SK-N-SH treated with all-trans-retinoic acid at 6 μM for 48 hours (cell line): ENCODE measurements around the gene MEI1.

Experiments
- ATAC-seq: fragments of 200-7000 bp; cut with Tn5 transposase; 3 replicates; pipeline ENCODE4 v1.9.1; 2020; ENCODE audit warnings: mild to moderate bottlenecking, moderate library complexity
- ARNTL ChIP-seq: fragments of 450-650 bp; formaldehyde crosslinking; IDR thresholded peaks from 2 replicates; pipeline ENCODE4 v1.5.0; 2020; ENCODE audit warnings: low read depth, mild to moderate bottlenecking, moderate library complexity, borderline replicate concordance
- BACH2 ChIP-seq: fragments of 250-450 bp; sonication (Bioruptor Pico); IDR thresholded peaks from 2 replicates; pipeline ENCODE4 v1.9.0; 2021; ENCODE audit warnings: mild to moderate bottlenecking, borderline replicate concordance
- CSDC2 ChIP-seq: fragments of 250-450 bp; sonication (Bioruptor Pico); IDR thresholded peaks from 2 replicates; pipeline ENCODE4 v1.5.0; 2020; ENCODE audit warnings: mild to moderate bottlenecking, moderate library complexity
- GLIS3 ChIP-seq: fragments of 250-450 bp; sonication (Bioruptor Pico); IDR thresholded peaks from 2 replicates; pipeline ENCODE4 v1.5.0; 2020; ENCODE audit warnings: mild to moderate bottlenecking, moderate library complexity
- ISL1 ChIP-seq: fragments of 250-450 bp; sonication (Bioruptor Pico); IDR thresholded peaks from 2 replicates; pipeline ENCODE4 v2.1.2; 2022; ENCODE audit warnings: mild to moderate bottlenecking, moderate library complexity
- OSR1 ChIP-seq: fragments of 250-450 bp; sonication (Bioruptor Pico); IDR thresholded peaks from 2 replicates; pipeline ENCODE4 v1.8.0; 2022; ENCODE audit warnings: moderate library complexity, mild to moderate bottlenecking, inconsistent platforms
- RARB ChIP-seq: fragments of 250-450 bp; sonication (Bioruptor Pico); IDR thresholded peaks from 2 replicates; pipeline ENCODE4 v1.8.0; 2021; ENCODE audit warnings: mild to moderate bottlenecking, moderate library complexity
- SNAI2 ChIP-seq: fragments of 250-450 bp; sonication (Bioruptor Pico); IDR thresholded peaks from 2 replicates; pipeline ENCODE4 v1.5.0; 2020; ENCODE audit warnings: mild to moderate bottlenecking, moderate library complexity
- TCF4 ChIP-seq: fragments of 250-450 bp; sonication (Bioruptor Pico); IDR thresholded peaks from 2 replicates; pipeline ENCODE4 v1.8.0; 2021; ENCODE audit warnings: mild to moderate bottlenecking, moderate library complexity, borderline replicate concordance
- TOX ChIP-seq: fragments of 250-450 bp; sonication (Bioruptor Pico); IDR thresholded peaks from 2 replicates; pipeline ENCODE4 v1.8.0; 2021; ENCODE audit warnings: mild to moderate bottlenecking, moderate library complexity, borderline replicate concordance
- ZFP3 ChIP-seq: fragments of 250-450 bp; sonication (Bioruptor Pico); IDR thresholded peaks from 2 replicates; pipeline ENCODE4 v1.5.0; 2020; ENCODE audit warnings: mild to moderate bottlenecking, moderate library complexity
- ZFP30 ChIP-seq: fragments of 450-650 bp; formaldehyde crosslinking; IDR thresholded peaks from 2 replicates; pipeline ENCODE4 v1.5.0; 2022; ENCODE audit warnings: mild to moderate bottlenecking, moderate library complexity
- ZNF565 ChIP-seq: fragments of 450-650 bp; formaldehyde crosslinking; conservative IDR thresholded peaks from 2 replicates; pipeline ENCODE4 v1.5.0; 2020; ENCODE audit warnings: low read depth, mild to moderate bottlenecking, moderate library complexity
- ZNF70 ChIP-seq: fragments of 450-650 bp; formaldehyde crosslinking; IDR thresholded peaks from 2 replicates; pipeline ENCODE4 v1.5.0; 2020; ENCODE audit warnings: mild to moderate bottlenecking, moderate library complexity
- ZNF8 ChIP-seq: fragments of 450-650 bp; formaldehyde crosslinking; IDR thresholded peaks from 2 replicates; pipeline ENCODE4 v1.5.0; 2020; ENCODE audit warnings: mild to moderate bottlenecking, moderate library complexity
- TF ChIP-seq, protein P1 (sequence below): fragments of 250-450 bp; sonication (Bioruptor Pico); IDR thresholded peaks from 2 replicates; pipeline ENCODE4 v1.5.0; 2020; ENCODE audit warnings: mild to moderate bottlenecking, moderate library complexity
- TF ChIP-seq, protein P2 (sequence below): fragments of 250-450 bp; sonication (Bioruptor Pico); IDR thresholded peaks from 2 replicates; pipeline ENCODE4 v1.8.0; 2020; ENCODE audit warnings: mild to moderate bottlenecking, moderate library complexity, borderline replicate concordance
- TF ChIP-seq, protein P3 (sequence below): fragments of 250-450 bp; sonication (Bioruptor Pico); IDR thresholded peaks from 2 replicates; pipeline ENCODE4 v1.5.1; 2021; ENCODE audit warnings: mild to moderate bottlenecking, moderate library complexity
- TF ChIP-seq, protein P4 (sequence below): fragments of 250-450 bp; sonication (Bioruptor Pico); IDR thresholded peaks from 2 replicates; pipeline ENCODE4 v1.5.1; 2020; ENCODE audit warnings: low read depth, mild to moderate bottlenecking, moderate library complexity

MEI1 gene

DNA sequence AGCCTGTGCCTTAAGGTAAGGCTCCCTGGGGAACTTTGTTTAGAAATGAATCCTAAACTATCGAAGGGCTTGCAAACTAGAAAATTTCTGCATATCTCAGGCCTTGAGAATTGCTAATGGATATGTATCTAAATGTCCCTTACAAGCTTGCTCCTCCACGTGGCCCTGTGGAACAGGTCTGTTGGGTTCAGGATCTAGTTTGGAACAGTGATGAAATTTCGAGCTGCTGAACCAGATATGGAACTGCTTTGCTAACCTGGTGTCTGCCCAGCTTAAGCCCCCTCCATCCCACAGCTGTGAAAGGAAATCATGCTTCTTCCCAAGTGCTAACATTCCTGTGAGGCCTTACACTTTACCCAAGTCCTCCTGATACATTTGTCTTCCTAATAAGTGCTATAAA, 145.2 kb downstream of the MEI1 start:
- ATAC-seq = no peak
- TF ChIP-seq ZNF565 (CRISPR knock-in tag) (no peak), SNAI2 (no peak), ZNF70 (CRISPR knock-in tag) (no peak), ZFP3 (CRISPR knock-in tag) (no peak), ZFP30 (CRISPR knock-in tag) (no peak), RARB (CRISPR knock-in tag) (no peak), TOX (no peak), TCF4 (CRISPR knock-in tag) (no peak), ARNTL (CRISPR knock-in tag) (no peak), ZNF8 (CRISPR knock-in tag) (no peak), BACH2 (CRISPR knock-in tag) (no peak), ISL1 (CRISPR knock-in tag) (no peak), OSR1 (no peak), CSDC2 (CRISPR knock-in tag) (no peak)
- TF ChIP-seq, protein P1, sequence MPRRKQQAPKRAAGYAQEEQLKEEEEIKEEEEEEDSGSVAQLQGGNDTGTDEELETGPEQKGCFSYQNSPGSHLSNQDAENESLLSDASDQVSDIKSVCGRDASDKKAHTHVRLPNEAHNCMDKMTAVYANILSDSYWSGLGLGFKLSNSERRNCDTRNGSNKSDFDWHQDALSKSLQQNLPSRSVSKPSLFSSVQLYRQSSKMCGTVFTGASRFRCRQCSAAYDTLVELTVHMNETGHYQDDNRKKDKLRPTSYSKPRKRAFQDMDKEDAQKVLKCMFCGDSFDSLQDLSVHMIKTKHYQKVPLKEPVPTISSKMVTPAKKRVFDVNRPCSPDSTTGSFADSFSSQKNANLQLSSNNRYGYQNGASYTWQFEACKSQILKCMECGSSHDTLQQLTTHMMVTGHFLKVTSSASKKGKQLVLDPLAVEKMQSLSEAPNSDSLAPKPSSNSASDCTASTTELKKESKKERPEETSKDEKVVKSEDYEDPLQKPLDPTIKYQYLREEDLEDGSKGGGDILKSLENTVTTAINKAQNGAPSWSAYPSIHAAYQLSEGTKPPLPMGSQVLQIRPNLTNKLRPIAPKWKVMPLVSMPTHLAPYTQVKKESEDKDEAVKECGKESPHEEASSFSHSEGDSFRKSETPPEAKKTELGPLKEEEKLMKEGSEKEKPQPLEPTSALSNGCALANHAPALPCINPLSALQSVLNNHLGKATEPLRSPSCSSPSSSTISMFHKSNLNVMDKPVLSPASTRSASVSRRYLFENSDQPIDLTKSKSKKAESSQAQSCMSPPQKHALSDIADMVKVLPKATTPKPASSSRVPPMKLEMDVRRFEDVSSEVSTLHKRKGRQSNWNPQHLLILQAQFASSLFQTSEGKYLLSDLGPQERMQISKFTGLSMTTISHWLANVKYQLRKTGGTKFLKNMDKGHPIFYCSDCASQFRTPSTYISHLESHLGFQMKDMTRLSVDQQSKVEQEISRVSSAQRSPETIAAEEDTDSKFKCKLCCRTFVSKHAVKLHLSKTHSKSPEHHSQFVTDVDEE = no peak
- TF ChIP-seq, protein P2, sequence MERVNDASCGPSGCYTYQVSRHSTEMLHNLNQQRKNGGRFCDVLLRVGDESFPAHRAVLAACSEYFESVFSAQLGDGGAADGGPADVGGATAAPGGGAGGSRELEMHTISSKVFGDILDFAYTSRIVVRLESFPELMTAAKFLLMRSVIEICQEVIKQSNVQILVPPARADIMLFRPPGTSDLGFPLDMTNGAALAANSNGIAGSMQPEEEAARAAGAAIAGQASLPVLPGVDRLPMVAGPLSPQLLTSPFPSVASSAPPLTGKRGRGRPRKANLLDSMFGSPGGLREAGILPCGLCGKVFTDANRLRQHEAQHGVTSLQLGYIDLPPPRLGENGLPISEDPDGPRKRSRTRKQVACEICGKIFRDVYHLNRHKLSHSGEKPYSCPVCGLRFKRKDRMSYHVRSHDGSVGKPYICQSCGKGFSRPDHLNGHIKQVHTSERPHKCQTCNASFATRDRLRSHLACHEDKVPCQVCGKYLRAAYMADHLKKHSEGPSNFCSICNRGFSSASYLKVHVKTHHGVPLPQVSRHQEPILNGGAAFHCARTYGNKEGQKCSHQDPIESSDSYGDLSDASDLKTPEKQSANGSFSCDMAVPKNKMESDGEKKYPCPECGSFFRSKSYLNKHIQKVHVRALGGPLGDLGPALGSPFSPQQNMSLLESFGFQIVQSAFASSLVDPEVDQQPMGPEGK = no peak
- TF ChIP-seq, protein P3, sequence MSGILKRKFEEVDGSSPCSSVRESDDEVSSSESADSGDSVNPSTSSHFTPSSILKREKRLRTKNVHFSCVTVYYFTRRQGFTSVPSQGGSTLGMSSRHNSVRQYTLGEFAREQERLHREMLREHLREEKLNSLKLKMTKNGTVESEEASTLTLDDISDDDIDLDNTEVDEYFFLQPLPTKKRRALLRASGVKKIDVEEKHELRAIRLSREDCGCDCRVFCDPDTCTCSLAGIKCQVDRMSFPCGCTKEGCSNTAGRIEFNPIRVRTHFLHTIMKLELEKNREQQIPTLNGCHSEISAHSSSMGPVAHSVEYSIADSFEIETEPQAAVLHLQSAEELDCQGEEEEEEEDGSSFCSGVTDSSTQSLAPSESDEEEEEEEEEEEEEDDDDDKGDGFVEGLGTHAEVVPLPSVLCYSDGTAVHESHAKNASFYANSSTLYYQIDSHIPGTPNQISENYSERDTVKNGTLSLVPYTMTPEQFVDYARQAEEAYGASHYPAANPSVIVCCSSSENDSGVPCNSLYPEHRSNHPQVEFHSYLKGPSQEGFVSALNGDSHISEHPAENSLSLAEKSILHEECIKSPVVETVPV = no peak
- TF ChIP-seq, all 23 proteins: peak for 0

DNA sequence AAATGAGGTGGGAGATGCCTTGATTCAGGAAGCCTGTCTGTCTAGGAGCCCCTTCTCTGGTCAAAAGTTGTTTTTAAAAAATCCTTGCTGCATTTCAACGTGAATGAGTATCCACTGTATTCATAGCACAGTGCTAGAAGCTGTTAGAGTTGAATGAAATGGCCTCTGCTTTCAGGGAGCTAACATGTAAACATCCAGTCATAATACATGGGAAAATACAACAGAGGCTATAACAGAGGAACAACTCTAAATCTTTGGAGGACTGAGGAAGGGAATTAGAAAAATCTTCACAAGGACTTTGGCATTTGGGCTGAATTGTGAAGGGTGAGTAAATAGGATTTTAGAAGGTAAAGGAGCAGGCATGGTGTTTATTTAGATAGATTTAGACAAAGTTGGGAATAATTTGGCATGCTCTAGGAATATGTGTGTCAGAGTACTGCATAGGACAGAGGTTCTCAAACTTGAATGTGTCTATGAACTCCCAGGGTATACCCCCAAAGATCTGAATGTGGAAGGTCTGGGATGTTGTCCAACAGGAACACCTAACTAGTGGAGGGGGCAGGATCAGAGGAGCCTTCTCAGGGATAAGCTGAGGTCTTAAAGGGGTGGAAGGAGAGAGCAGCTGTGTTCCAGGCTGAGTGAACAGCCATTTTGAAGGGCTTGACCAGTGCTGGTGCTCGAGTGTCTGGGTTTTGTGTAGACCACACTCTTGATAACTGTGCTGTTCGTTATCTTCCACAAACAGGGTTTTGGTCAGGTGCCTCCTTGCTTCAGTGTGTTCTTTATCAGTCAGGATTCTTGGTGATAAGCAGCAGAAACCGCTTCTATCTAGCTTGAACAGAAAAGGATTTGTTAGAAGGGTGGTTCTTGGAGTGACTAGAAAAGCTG, 146.3 kb downstream of the MEI1 start:
- no peak for ATAC-seq
- no peak for TF ChIP-seq TOX
- TF ChIP-seq ZNF70 (CRISPR knock-in tag) = no peak
- TF ChIP-seq ZFP30 (CRISPR knock-in tag) = no peak
- no peak for TF ChIP-seq BACH2 (CRISPR knock-in tag)
- TF ChIP-seq CSDC2 (CRISPR knock-in tag) = no peak
- TF ChIP-seq, protein P4, sequence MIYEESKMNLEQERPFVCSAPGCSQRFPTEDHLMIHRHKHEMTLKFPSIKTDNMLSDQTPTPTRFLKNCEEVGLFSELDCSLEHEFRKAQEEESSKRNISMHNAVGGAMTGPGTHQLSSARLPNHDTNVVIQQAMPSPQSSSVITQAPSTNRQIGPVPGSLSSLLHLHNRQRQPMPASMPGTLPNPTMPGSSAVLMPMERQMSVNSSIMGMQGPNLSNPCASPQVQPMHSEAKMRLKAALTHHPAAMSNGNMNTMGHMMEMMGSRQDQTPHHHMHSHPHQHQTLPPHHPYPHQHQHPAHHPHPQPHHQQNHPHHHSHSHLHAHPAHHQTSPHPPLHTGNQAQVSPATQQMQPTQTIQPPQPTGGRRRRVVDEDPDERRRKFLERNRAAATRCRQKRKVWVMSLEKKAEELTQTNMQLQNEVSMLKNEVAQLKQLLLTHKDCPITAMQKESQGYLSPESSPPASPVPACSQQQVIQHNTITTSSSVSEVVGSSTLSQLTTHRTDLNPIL (CRISPR knock-in tag) = no peak
- TF ChIP-seq, protein P3 = no peak
- TF ChIP-seq ISL1 (CRISPR knock-in tag) = no peak
- no peak for TF ChIP-seq GLIS3 (CRISPR knock-in tag)

DNA sequence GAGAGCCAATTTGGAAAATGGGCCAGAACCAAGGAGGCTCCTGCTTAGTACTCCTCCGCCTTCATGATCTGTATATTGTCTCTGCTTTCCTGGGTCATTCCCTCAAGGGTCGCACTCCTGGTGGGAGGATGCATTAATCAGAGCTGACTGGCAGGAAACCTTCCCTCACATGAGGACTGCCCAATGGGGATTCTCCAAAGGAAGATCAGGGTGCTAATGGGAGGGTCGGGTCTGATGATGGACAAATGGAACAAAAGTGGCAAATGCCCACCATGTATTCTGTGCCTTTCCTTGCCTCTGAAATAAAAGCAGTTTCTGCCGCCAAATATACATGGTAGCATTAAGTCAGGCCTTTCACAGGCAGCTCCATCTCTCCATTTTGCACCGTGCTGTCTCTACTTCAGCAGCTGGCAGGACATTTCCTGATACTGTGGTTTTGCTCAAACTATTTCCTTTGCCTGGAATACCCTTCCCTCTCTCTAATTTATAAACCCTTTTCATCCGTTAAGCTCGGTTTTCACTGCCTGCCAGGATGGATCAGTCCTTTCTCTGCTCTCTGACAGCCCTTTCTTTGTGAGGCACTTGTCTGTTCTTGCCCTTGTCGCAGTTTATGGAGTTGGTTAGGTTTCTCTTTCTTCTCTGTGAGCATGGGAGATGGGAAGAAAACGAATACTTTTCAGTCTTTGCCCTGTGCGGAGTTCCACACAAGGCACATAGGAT, 147.1 kb downstream of the MEI1 start:
- no peak for ATAC-seq
- no peak for TF ChIP-seq ZNF70 (CRISPR knock-in tag)
- TF ChIP-seq, protein P1 = no peak
- TF ChIP-seq, protein P4 (CRISPR knock-in tag) = no peak
- TF ChIP-seq, all 23 proteins: peak for 0
